ENCODE data around the gene SLC25A36. TPM values are rescaled to one million over a fixed set of nuclear protein-coding genes. Genes with fewer than 3 reads are reported as not detected.

SLC25A36 gene
- total and polyA plus RNA-seq, 4 donors: 1.5 to 20.5 (median 5.4) TPM

GRCh38 chr3:141009496-141009895, 67.9 kb downstream of the SLC25A36 start:
- no peak for TF ChIP-seq JUND (IDR thresholded peaks at IDR 0.05)
- no peak for TF ChIP-seq ATF3 (IDR thresholded peaks at IDR 0.05)
- TF ChIP-seq, protein P1, sequence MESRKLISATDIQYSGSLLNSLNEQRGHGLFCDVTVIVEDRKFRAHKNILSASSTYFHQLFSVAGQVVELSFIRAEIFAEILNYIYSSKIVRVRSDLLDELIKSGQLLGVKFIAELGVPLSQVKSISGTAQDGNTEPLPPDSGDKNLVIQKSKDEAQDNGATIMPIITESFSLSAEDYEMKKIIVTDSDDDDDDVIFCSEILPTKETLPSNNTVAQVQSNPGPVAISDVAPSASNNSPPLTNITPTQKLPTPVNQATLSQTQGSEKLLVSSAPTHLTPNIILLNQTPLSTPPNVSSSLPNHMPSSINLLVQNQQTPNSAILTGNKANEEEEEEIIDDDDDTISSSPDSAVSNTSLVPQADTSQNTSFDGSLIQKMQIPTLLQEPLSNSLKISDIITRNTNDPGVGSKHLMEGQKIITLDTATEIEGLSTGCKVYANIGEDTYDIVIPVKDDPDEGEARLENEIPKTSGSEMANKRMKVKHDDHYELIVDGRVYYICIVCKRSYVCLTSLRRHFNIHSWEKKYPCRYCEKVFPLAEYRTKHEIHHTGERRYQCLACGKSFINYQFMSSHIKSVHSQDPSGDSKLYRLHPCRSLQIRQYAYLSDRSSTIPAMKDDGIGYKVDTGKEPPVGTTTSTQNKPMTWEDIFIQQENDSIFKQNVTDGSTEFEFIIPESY (IDR thresholded peaks at IDR 0.05): no peak
- no peak for TF ChIP-seq SP1 (IDR thresholded peaks at IDR 0.05)
- TF ChIP-seq, protein P2, sequence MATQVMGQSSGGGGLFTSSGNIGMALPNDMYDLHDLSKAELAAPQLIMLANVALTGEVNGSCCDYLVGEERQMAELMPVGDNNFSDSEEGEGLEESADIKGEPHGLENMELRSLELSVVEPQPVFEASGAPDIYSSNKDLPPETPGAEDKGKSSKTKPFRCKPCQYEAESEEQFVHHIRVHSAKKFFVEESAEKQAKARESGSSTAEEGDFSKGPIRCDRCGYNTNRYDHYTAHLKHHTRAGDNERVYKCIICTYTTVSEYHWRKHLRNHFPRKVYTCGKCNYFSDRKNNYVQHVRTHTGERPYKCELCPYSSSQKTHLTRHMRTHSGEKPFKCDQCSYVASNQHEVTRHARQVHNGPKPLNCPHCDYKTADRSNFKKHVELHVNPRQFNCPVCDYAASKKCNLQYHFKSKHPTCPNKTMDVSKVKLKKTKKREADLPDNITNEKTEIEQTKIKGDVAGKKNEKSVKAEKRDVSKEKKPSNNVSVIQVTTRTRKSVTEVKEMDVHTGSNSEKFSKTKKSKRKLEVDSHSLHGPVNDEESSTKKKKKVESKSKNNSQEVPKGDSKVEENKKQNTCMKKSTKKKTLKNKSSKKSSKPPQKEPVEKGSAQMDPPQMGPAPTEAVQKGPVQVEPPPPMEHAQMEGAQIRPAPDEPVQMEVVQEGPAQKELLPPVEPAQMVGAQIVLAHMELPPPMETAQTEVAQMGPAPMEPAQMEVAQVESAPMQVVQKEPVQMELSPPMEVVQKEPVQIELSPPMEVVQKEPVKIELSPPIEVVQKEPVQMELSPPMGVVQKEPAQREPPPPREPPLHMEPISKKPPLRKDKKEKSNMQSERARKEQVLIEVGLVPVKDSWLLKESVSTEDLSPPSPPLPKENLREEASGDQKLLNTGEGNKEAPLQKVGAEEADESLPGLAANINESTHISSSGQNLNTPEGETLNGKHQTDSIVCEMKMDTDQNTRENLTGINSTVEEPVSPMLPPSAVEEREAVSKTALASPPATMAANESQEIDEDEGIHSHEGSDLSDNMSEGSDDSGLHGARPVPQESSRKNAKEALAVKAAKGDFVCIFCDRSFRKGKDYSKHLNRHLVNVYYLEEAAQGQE (IDR thresholded peaks at IDR 0.05): no peak
- Histone ChIP-seq H3K4me3 (ENCODE audit: low read depth in 1 of 3, low read length in 3 of 3) (no peak overlapping the region), H3K9ac (ENCODE audit: low read depth in 1 of 2, low read length in 2 of 2) (no peak overlapping the region), H3K27ac (ENCODE audit: low read depth in 1 of 2, low read length in 2 of 2) (no peak overlapping the region), H3K4me1 (ENCODE audit: control insufficient read depth in 4 of 4, insufficient read depth in 4 of 4, low read length in 3 of 4) (no peaks in the 10 kb centered on the region), H3K36me3 (ENCODE audit: control insufficient read depth in 4 of 4, insufficient read depth in 3 of 4, low read depth in 1 of 4, low read length in 3 of 4) (no peaks in the 10 kb centered on the region), H3K27me3 (ENCODE audit: control insufficient read depth in 4 of 4, insufficient read depth in 4 of 4, low read length in 3 of 4) (peaks cover 0 to 12% (median 1%) of the 10 kb centered on the region in 4 donors), H3K9me3 (ENCODE audit: control insufficient read depth in 4 of 4, low read length in 3 of 4) (no peaks in the 10 kb centered on the region)
- no peak for DNase-seq (ENCODE audit: low spot score)
- WGBS: 83% methylated on average over 3 of the region's 3 CpGs

GRCh38 chr3:141011232-141011996, 69.8 kb downstream of the SLC25A36 start:
- 18% methylated on average over 13 of the region's 13 CpGs for WGBS
- Histone ChIP-seq H3K27me3 (ENCODE audit: control insufficient read depth in 4 of 4, insufficient read depth in 4 of 4, low read length in 3 of 4) (peaks cover 0 to 11% (median 1%) of the 10 kb centered on the region in 4 donors), H3K36me3 (ENCODE audit: control insufficient read depth in 4 of 4, insufficient read depth in 3 of 4, low read depth in 1 of 4, low read length in 3 of 4) (no peaks in the 10 kb centered on the region), H3K9ac (ENCODE audit: low read depth in 1 of 2, low read length in 2 of 2) (no peak overlapping the region), H3K9me3 (ENCODE audit: control insufficient read depth in 4 of 4, low read length in 3 of 4) (no peaks in the 10 kb centered on the region), H3K27ac (ENCODE audit: low read depth in 1 of 2, low read length in 2 of 2) (no peak overlapping the region), H3K4me3 (ENCODE audit: low read depth in 1 of 3, low read length in 3 of 3) (no peak overlapping the region), H3K4me1 (ENCODE audit: control insufficient read depth in 4 of 4, insufficient read depth in 4 of 4, low read length in 3 of 4) (no peaks in the 10 kb centered on the region)
- DNase-seq (ENCODE audit: low spot score): peak; percentile 79
- TF ChIP-seq RAD21 (IDR thresholded peaks at IDR 0.05) (peak; percentile 57 to 77), CTCF (IDR thresholded peaks at IDR 0.05; ENCODE audit: low read depth, low read length, missing input control) (peak; percentile 47), RXRA (IDR thresholded peaks at IDR 0.05) (no peak)

DNA sequence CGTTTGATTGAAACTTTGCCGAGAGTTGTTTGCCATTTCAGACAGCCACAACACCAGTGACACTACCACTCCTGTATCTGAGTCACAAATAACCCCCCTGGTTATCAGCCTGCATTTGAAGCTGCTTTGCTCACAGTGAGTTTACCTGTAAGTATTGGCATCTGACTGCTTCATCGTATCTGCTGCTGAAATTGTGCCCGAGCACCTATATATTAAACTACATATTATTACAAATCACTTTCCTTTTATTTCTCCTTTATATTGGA, 70.3 kb downstream of the SLC25A36 start:
- no peak for DNase-seq (ENCODE audit: low spot score)
- H3K9me3 ChIP-seq (ENCODE audit: control insufficient read depth in 4 of 4, low read length in 3 of 4): no peaks in the 10 kb centered on the region
- no peaks in the 10 kb centered on the region for H3K36me3 ChIP-seq (ENCODE audit: control insufficient read depth in 4 of 4, insufficient read depth in 3 of 4, low read depth in 1 of 4, low read length in 3 of 4)
- WGBS: 55% methylated on average over 4 of the region's 4 CpGs
- peaks cover 0 to 11% (median 1%) of the 10 kb centered on the region in 4 donors for H3K27me3 ChIP-seq (ENCODE audit: control insufficient read depth in 4 of 4, insufficient read depth in 4 of 4, low read length in 3 of 4)
- H3K4me1 ChIP-seq (ENCODE audit: control insufficient read depth in 4 of 4, insufficient read depth in 4 of 4, low read length in 3 of 4): no peaks in the 10 kb centered on the region
- no peak overlapping the region for H3K27ac ChIP-seq (ENCODE audit: low read depth in 1 of 2, low read length in 2 of 2)
- H3K4me3 ChIP-seq (ENCODE audit: low read depth in 1 of 3, low read length in 3 of 3): no peak overlapping the region
- H3K9ac ChIP-seq (ENCODE audit: low read depth in 1 of 2, low read length in 2 of 2): no peak overlapping the region
- TF ChIP-seq SP1 (IDR thresholded peaks at IDR 0.05): no peak
- TF ChIP-seq GABPA (IDR thresholded peaks at IDR 0.05 in 1 of 2, conservative IDR thresholded peaks at IDR 0.05 in 1 of 2): no peak
- TF ChIP-seq EGR1 (IDR thresholded peaks at IDR 0.05; ENCODE audit: low read depth in 2 of 2): no peak
- TF ChIP-seq YY1 (IDR thresholded peaks at IDR 0.05): no peak
- no peak for TF ChIP-seq FOXA1 (IDR thresholded peaks at IDR 0.05)
- no peak for TF ChIP-seq HNF4G (IDR thresholded peaks at IDR 0.05)
- TF ChIP-seq, protein P2 (IDR thresholded peaks at IDR 0.05): no peak
- TF ChIP-seq, protein P1 (IDR thresholded peaks at IDR 0.05): no peak
